ENCODE measurements around the gene HOOK2.
"Not testable (repeated sequence)": the region's sequence is repeated elsewhere in the genome, so short reads cannot be mapped to it uniquely, and the experiment has no call there.

HOOK2 gene

DNA sequence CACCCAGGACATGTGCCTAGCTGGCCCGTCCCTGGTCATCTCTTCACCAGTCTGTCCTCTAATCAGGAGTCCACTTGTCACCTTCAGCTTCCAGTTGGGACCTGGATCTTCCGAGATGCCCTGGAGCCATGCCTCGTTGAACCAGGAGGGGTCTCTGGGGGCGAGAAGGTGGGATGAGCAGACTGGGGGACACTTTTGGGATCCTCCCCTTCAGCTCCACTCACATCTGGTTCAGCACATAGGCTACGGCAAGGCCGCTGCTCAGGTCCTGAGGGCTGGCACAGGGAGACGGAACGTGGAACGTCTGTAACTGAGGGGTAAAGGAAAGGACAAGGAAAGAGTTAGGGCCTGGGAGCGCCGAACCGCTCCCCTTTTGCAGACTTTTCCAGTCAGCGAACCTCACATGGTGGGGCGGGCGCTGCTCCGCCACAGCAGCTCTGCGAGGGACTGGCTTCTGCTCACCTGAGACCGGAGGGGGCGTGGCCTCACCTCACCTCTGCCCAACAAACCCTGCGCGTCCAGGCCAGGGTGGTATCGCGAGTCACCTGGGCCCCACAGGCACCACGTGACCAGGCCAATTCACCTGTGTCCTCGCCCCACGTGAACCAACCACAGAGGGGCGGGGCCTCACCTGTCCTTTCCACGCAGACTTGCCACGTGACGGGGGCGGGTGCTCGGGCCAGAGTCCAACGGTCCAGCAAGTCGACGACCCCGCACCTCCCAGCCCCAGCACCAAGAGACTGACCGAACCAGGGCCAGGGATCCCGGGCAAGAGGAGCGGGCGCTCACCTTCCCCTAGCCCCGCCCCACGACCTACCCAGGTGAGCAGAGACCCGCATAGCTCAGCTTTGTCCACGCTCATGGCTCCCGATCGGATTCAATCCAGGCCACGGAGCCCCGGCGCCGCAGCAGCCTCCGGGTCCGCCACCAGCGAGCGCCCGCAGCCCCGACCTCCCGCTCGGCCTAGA is at the start of gene HOOK2:
HOOK2 (minus strand) TSS at position 965 of the 968 bp plus-strand sequence; CDS start at position 862, 103 bp downstream.
- DNase-seq (ENCODE audit: low spot score) (no peak), FAIRE-seq (no peak)

GRCh38 chr19:12821761-12822160 is 46.4 kb upstream of the HOOK2 start:
- FAIRE-seq (no peak), DNase-seq (ENCODE audit: low spot score) (no peak)

GRCh38 chr19:12817810-12818209 is 42.5 kb upstream of the HOOK2 start:
- DNase-seq (ENCODE audit: low spot score); FAIRE-seq: not testable (repeated sequence)

DNA sequence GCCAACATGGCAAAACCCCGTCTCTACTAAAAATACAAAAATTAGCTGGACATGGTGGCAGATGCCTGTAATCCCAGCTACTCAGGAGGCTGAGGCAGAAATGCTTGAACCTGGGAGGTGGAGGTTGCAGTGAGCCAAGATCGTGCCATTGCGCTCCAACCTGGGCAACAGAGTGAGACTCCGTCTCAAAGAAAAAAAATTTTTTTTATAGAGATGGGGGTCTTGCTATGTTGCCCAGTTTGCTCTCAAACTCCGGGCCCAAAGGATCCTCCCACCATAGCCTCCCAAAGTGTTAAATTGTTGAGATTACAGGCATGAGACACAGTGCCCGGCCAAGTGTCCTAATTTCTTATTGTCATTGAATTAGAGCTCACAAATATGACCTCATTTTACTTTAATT is 41.8 kb upstream of the HOOK2 start:
- not testable (repeated sequence) for FAIRE-seq; DNase-seq (ENCODE audit: low spot score)

DNA sequence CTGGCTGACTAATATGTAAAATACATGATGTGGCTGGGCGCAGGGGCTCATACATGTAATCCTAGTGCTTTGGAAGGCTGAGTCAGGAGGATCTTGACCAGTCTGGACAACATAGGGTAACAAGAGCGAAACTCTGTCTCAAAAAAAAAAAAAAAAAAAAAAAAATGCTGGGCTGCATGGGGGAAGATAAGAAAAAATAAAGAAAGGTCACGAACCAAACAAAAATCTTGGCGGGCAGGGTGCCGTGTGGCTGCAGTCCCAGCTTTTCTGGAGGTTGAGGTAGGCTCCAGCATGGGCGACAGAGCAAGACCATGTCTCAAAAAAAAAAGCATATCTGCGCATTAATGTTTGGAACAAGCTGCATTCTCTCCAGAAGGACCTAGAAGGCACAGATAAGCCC is 39.7 kb upstream of the HOOK2 start:
- DNase-seq (ENCODE audit: low spot score): no peak

GRCh38 chr19:12806242-12807081 is 31.1 kb upstream of the HOOK2 start, which contains the start of gene RNASEH2A:
RNASEH2A (plus strand) TSS chr19:12806584; CDS start chr19:12806674, 90 bp downstream.
- FAIRE-seq: no peak

More for the DNA sequence above, 39.7 kb upstream of the HOOK2 start:
- FAIRE-seq: no peak

DNA sequence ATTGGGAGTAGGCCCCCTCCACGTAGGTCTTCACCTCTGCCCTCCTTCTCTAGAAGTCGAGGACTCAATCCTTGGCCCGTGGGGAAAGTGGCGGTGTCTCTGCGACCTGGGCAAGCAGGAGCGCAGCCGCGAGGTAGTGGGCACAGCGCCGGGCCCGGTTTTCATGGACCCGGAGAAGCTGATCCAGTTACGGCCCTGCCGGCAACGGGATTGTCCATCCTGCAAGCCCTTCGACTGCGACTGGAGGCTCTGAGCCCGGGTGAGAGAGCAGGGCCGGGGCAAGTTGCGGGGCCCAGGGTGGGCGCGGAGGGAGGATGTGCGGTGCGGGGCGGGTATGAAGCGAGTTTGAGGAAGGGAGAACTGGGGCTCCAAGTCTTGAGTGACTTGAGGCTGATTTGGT is 28.7 kb upstream of the HOOK2 start:
- FAIRE-seq (no peak), DNase-seq (ENCODE audit: low spot score) (no peak)

More at GRCh38 chr19:12806242-12807081, 31.1 kb upstream of the HOOK2 start, which contains the start of gene RNASEH2A:
- peak; percentile 93 for DNase-seq (ENCODE audit: low spot score)

- DNase-seq (ENCODE audit: low spot score): no peak
- FAIRE-seq: no peak
These were observed 27.1 kb upstream of the HOOK2 start for GRCh38 chr19:12802267-12803106.

DNA sequence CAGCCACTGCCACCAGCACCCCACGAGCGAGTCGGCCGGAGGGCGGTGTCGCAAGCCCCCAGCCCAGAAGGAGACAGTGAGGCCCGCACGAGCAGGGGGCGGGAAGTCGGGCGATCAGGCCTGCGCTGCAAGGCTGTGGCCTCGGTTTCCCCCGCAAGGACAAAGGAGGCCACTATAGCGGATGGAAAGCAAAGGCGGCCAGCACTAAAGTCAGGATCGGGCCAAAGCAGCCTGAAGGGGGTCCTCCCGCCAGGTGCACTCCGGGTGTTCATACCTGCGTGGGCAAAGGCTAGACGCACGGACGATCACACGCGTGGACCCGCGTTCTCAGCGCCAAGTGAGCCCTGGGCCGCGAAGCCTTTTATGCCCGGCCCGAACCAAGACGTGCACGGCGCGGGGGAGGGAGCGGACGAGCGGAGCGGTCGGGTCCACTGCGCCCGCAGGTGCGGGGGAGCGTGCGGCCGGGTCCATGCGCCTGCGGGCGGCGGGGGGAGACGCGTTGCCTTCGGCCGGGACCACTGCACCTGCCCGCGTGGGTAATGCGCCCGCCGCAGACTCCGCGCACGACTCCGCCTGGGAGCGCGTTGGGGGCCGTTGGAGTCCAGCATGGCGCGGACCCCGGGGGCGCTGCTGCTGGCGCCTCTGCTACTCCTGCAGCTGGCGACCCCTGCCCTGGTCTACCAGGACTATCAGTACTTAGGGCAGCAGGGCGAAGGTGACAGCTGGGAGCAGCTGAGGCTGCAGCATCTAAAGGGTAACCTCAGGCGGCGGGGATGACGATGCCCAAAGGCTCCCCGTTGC is 26.3 kb upstream of the HOOK2 start, which contains the start of the genes PRDX2 and THSD8:
PRDX2 (minus strand) TSS at position 335 of the 801 bp plus-strand sequence. CDS start 539 bp downstream, outside the sequence.
THSD8 (plus strand) TSS at position 604 of the 801 bp plus-strand sequence; CDS start at position 607, 3 bp downstream.
- peak; percentile 72 for DNase-seq (ENCODE audit: low spot score)
- FAIRE-seq: no peak

DNA sequence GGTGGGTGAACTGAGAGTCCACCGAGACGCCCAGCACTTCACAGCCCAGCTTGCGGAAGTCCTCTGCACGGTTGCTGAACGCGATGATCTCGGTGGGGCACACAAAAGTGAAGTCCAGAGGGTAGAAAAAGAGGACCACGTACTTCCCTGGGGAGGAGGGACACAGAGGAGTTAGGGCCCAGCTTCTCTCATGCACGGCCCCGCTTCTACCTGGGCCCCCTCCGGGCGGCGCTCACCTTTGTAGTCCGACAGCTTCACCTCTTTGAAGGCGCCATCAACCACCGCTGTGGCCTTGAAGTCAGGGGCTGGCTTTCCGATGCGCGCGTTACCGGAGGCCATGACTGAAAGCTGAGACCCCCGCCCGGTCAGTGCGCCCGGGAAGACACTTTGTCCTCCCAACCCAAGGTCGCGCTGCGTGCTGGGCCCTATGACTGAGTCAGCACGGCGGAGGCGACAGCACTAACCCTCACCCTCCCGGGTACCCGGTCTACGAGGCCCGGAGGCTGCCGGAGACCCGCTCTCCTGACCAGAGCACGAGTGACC is 25.6 kb upstream of the HOOK2 start:
- DNase-seq (ENCODE audit: low spot score) (no peak), FAIRE-seq (no peak)

DNA sequence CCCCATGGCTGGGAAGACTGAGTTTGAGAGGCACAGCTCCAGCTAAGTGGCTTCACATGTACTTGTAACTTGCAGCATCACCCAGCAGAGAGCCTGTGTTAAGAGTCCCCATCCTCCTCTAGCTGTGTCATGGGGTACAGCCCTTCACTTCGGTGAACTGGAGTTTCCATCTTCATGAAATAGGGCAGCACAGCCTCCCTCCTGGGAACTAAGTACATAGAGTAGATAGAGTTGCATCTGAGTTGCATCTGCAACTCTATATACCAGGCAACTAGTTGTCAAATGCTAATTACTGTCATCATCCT is 25.1 kb upstream of the HOOK2 start:
- FAIRE-seq: no peak
- no peak for DNase-seq (ENCODE audit: low spot score)

DNA sequence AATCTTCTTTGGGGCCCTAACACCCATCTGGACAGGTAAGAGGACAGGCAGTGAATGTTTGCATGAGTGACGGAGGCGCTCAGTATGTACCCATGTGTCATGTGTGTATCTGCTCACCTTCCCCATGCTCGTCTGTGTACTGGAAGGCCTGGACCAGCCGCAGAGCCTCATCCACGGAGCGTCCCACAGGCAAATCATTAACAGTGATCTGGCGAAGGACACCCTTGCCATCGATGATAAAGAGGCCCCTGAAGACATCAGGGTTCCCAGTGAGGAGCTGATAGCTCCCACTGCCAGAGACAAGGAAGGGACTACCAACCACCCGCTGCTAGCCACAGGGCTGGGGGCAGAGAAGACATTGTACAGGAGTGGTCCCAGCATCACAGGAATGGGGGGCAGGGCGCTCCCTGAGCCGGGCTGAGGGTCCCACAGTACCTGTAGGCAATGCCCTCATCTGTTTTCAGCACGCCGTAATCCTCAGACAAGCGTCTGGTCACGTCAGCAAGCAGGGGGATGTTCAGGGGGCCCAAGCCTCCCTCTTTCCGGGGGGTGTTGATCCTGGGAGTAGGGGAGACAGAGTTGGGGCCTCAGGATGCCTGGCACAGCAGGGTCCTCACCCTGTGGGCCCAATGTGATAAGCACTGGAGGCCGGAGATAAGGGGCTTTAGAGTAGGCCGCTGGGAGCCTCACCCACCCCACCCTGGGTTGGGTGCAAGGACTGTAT is 24.6 kb upstream of the HOOK2 start:
- FAIRE-seq (no peak), DNase-seq (ENCODE audit: low spot score) (no peak)

- not testable (repeated sequence) for FAIRE-seq; DNase-seq (ENCODE audit: low spot score)
These were observed 22.3 kb upstream of the HOOK2 start for GRCh38 chr19:12797607-12798006.

DNA sequence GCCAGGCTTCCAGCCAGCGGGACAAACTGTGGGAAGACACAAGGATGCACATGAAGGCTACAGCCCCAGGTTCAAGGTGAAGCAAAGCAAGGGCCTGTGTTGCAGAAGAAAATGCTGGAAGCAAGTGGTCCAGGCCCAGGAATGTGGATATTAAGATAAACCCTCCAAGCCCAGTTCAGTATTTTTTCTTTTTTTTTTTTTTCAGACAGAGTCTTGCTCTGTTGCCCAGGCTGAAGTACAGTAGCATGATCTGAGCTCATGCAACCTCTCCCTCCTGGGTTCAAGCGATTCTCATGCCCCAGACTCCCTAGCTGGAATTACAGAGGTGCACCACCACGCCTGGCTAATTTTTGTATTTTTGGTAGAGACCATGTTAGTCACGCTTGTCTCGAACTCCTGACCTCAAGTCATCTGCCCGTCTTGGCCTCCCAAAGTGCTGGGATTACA is 21.8 kb upstream of the HOOK2 start:
- FAIRE-seq (no peak), DNase-seq (ENCODE audit: low spot score) (no peak)

GRCh38 chr19:12796146-12797071 is 21.1 kb upstream of the HOOK2 start:
- DNase-seq (ENCODE audit: low spot score): no peak
- no peak for FAIRE-seq

DNA sequence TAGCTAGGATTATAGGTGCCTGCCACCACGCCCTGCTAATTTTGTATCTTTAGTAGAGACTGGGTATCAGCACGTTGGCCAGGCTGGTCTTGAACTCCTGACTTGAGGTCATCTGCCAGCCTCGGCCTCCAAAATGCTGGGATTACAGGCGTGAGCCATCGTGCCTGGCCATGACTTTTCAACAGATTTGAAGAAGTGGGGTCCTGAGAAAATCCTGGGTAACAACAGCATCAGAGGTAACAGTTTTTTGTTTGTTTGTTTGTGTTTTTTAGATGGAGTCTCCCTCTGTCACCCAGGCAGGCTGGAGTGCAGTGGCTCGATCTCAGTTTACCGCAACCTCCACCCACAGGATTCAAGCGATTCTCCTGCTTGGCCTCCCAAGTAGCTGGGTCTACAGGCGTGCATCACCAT is 19.6 kb upstream of the HOOK2 start:
- FAIRE-seq (no peak), DNase-seq (ENCODE audit: low spot score) (no peak)

GRCh38 chr19:12794196-12794941 is 19.0 kb upstream of the HOOK2 start:
- no peak for FAIRE-seq

More at GRCh38 chr19:12794196-12794941, 19.0 kb upstream of the HOOK2 start:
- no peak for DNase-seq (ENCODE audit: low spot score)

Measured in urothelium cell line (cell line).